ENCODE measurements around the gene EFNA5. TPM values are rescaled to one million over a fixed set of nuclear protein-coding genes. Genes with fewer than 3 reads are reported as not detected.

The EFNA5 gene
- total RNA-seq, 6 experiments from 2014 or later = 0.26 TPM; not detected in 5

DNA sequence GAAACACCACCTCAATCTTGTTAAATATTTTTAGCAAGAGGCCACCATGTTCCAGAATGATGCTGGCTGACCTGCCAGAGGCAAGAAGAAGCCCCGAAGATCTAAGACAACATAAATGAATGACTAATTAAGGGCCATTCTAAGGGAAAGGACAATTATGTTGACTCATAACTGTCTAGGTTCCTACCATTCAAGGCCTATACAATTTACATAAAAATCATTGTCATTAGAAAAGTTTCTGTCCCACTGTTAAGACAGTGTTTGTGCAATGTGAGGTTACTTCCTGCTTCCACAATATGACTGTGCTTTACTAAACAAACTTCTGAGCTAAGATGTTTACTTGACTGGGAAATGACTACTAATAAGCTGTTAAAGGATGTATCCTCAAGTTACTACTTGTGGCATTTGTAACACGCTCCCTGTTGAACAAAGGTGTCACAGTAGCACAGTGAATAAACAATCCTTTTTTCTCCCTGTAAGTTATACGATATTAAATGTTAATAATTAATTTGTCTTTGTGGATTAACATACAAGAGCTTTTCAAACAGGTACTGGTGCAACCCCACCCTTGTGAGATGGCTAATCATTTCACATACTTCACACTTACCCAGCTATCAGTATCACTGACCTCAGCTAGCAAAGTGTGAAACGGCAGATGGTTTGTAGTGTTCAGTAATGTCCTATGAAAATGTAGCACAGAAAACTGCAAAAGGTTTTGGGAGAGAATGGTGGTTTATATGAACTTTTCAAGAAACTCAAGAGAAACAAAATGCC, 195.8 kb downstream of the EFNA5 start:
- no peak overlapping the region for H3K27ac Mint-ChIP-seq
- H3K4me3 Mint-ChIP-seq = no peak overlapping the region
- no peak for DNase-seq
- peaks cover 6% of the 10 kb centered on the region; the same call in 1 of the 2 replicates for H3K4me1 Mint-ChIP-seq (ENCODE audit: low read depth)
- TF ChIP-seq, protein P1, sequence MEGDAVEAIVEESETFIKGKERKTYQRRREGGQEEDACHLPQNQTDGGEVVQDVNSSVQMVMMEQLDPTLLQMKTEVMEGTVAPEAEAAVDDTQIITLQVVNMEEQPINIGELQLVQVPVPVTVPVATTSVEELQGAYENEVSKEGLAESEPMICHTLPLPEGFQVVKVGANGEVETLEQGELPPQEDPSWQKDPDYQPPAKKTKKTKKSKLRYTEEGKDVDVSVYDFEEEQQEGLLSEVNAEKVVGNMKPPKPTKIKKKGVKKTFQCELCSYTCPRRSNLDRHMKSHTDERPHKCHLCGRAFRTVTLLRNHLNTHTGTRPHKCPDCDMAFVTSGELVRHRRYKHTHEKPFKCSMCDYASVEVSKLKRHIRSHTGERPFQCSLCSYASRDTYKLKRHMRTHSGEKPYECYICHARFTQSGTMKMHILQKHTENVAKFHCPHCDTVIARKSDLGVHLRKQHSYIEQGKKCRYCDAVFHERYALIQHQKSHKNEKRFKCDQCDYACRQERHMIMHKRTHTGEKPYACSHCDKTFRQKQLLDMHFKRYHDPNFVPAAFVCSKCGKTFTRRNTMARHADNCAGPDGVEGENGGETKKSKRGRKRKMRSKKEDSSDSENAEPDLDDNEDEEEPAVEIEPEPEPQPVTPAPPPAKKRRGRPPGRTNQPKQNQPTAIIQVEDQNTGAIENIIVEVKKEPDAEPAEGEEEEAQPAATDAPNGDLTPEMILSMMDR (IDR thresholded peaks at IDR 0.05) = no peak
- H3K36me3 Mint-ChIP-seq (ENCODE audit: low read depth) = no peaks in the 10 kb centered on the region
- H3K27me3 Mint-ChIP-seq (ENCODE audit: insufficient read depth) = no peaks in the 10 kb centered on the region; the same call in 1 of the 2 replicates
- H3K9me3 Mint-ChIP-seq = peaks cover 8% of the 10 kb centered on the region; the same call in 1 of the 2 replicates

DNA sequence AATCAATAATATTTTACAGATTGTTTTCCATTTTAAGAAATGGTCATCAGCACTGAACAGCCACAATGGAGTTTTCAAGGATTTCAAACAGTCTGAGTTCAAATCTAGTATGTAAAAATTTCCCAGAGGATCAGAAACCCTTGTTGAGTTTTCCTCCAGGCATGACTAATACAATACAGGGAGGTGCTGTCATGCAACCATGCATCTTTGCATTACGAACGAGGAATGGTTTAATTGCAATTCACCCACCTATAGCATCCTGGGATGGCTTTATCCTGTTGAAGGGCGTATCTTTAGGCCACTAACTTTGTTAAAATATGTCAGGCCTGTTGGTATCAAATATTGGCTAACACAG, 196.4 kb downstream of the EFNA5 start:
- no peak overlapping the region for H3K4me3 Mint-ChIP-seq

GRCh38 chr5:107472620-107473064, 198.1 kb downstream of the EFNA5 start:
- Mint-ChIP-seq H3K27me3 (ENCODE audit: insufficient read depth) (no peaks in the 10 kb centered on the region), H3K27ac (no peak overlapping the region), H3K36me3 (ENCODE audit: low read depth) (no peaks in the 10 kb centered on the region), H3K9me3 (peaks cover 8% of the 10 kb centered on the region; the same call in 1 of the 2 replicates), H3K4me3 (no peak overlapping the region), H3K4me1 (ENCODE audit: low read depth) (peaks cover 16% of the 10 kb centered on the region)
- TF ChIP-seq, protein P1 (IDR thresholded peaks at IDR 0.05) = no peak
- DNase-seq = no peak

More for the DNA sequence above, 196.4 kb downstream of the EFNA5 start:
- Mint-ChIP-seq H3K4me1 (ENCODE audit: low read depth) (peaks cover 12% of the 10 kb centered on the region), H3K27ac (no peak overlapping the region), H3K36me3 (ENCODE audit: low read depth) (no peaks in the 10 kb centered on the region), H3K9me3 (peaks cover 8% of the 10 kb centered on the region; the same call in 1 of the 2 replicates), H3K27me3 (ENCODE audit: insufficient read depth) (no peaks in the 10 kb centered on the region; the same call in 1 of the 2 replicates)
- TF ChIP-seq, protein P1 (IDR thresholded peaks at IDR 0.05) = no peak
- no peak for DNase-seq

GRCh38 chr5:107470295-107470582, 200.5 kb downstream of the EFNA5 start:
- Mint-ChIP-seq H3K4me1 (ENCODE audit: low read depth) (peaks cover 16% of the 10 kb centered on the region), H3K36me3 (ENCODE audit: low read depth) (no peaks in the 10 kb centered on the region), H3K4me3 (no peak overlapping the region), H3K9me3 (peaks cover 11% of the 10 kb centered on the region; the same call in 1 of the 2 replicates), H3K27me3 (ENCODE audit: insufficient read depth) (peaks cover 4% of the 10 kb centered on the region; the same call in 1 of the 2 replicates), H3K27ac (no peak overlapping the region)
- TF ChIP-seq, protein P1 (IDR thresholded peaks at IDR 0.05) = no peak
- DNase-seq = no peak

GRCh38 chr5:107469485-107470294, 201.0 kb downstream of the EFNA5 start:
- Mint-ChIP-seq H3K36me3 (ENCODE audit: low read depth) (no peaks in the 10 kb centered on the region), H3K4me1 (ENCODE audit: low read depth) (peaks cover 16% of the 10 kb centered on the region), H3K4me3 (no peak overlapping the region)

More at GRCh38 chr5:107469485-107470294, 201.0 kb downstream of the EFNA5 start:
- TF ChIP-seq, protein P1 (IDR thresholded peaks at IDR 0.05) = no peak
- peak; percentile 54 for DNase-seq
- peaks cover 11% of the 10 kb centered on the region; the same call in 1 of the 2 replicates for H3K9me3 Mint-ChIP-seq
- no peak overlapping the region for H3K27ac Mint-ChIP-seq
- peaks cover 4% of the 10 kb centered on the region; the same call in 1 of the 2 replicates for H3K27me3 Mint-ChIP-seq (ENCODE audit: insufficient read depth)
